ENCODE data around the gene KCNIP2.

DNA sequence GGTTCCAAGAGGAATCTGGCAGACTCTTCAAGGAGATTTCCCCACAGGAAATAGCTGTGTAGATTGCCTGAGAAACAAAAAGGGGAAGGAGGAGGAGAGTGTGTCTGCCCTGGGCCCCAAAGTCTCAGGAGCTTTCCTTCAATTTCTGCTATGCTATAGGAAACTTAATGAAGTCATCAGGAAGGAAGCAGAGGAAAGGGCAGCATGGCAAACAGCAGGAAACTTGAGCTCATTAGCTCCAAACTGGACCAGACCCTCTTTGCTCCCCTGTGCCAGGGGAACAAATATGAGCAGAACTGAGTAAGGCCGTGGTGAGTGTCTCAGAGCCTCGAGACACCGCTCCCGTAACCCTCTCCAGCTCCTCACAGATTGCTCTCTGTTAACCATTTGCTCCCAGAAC is 4.8 kb upstream of the KCNIP2 start:
- TF ChIP-seq, protein P1, sequence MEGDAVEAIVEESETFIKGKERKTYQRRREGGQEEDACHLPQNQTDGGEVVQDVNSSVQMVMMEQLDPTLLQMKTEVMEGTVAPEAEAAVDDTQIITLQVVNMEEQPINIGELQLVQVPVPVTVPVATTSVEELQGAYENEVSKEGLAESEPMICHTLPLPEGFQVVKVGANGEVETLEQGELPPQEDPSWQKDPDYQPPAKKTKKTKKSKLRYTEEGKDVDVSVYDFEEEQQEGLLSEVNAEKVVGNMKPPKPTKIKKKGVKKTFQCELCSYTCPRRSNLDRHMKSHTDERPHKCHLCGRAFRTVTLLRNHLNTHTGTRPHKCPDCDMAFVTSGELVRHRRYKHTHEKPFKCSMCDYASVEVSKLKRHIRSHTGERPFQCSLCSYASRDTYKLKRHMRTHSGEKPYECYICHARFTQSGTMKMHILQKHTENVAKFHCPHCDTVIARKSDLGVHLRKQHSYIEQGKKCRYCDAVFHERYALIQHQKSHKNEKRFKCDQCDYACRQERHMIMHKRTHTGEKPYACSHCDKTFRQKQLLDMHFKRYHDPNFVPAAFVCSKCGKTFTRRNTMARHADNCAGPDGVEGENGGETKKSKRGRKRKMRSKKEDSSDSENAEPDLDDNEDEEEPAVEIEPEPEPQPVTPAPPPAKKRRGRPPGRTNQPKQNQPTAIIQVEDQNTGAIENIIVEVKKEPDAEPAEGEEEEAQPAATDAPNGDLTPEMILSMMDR (IDR thresholded peaks at IDR 0.05), result no peak
- no peak for TF ChIP-seq EP300 (IDR thresholded peaks at IDR 0.05)
- TF ChIP-seq POLR2A (IDR thresholded peaks at IDR 0.05), result no peak
